HG03097 (cell line): ENCODE data around the gene RNF121.

ENCODE experiments used
- ATAC-seq: cut with Tn5 transposase; IDR thresholded peaks from one replicate; pipeline ENCODE4 v1.9.1; 2021; ENCODE audit not compliant: unreplicated experiment, low FRiP score

The RNF121 gene

GRCh38 chr11:72003776-72004171 lies 74.9 kb downstream of the RNF121 start:
- ATAC-seq = no peak

- ATAC-seq = no peak
Observed at GRCh38 chr11:72004515-72005346, 75.9 kb downstream of the RNF121 start.

GRCh38 chr11:72005347-72006260 lies 76.8 kb downstream of the RNF121 start:
- ATAC-seq = no peak

- no peak for ATAC-seq
Observed at GRCh38 chr11:72006309-72007088, 77.7 kb downstream of the RNF121 start.

GRCh38 chr11:72007089-72007476 lies 78.2 kb downstream of the RNF121 start:
- no peak for ATAC-seq

- ATAC-seq = no peak
Observed at GRCh38 chr11:72007587-72007986, 78.7 kb downstream of the RNF121 start.

GRCh38 chr11:72008728-72009127 lies 79.9 kb downstream of the RNF121 start:
- no peak for ATAC-seq

GRCh38 chr11:72009156-72009555 lies 80.3 kb downstream of the RNF121 start:
- no peak for ATAC-seq

- no peak for ATAC-seq
Observed at GRCh38 chr11:72010529-72011233, 81.8 kb downstream of the RNF121 start.

- no peak for ATAC-seq
Observed at GRCh38 chr11:72012091-72012630, 83.3 kb downstream of the RNF121 start.

GRCh38 chr11:72012897-72013721 lies 84.3 kb downstream of the RNF121 start:
- ATAC-seq = no peak

- ATAC-seq = no peak
Observed at GRCh38 chr11:72013765-72014711, 85.2 kb downstream of the RNF121 start.

- ATAC-seq = no peak
Observed at GRCh38 chr11:72014761-72015320, 86.0 kb downstream of the RNF121 start.

GRCh38 chr11:72015511-72016061 lies 86.7 kb downstream of the RNF121 start:
- no peak for ATAC-seq

- no peak for ATAC-seq
Observed at GRCh38 chr11:72018171-72018570, 89.3 kb downstream of the RNF121 start.

- ATAC-seq = no peak
Observed at GRCh38 chr11:72023335-72023734, 94.5 kb downstream of the RNF121 start.

GRCh38 chr11:72024069-72024754 lies 95.4 kb downstream of the RNF121 start:
- no peak for ATAC-seq
